C4-2B (cell line): ENCODE results near the gene ZAP70.

Experiments used
- ZFX ChIP-seq: fragments of 450-650 bp; IDR thresholded peaks from 2 replicates; pipeline ENCODE4 v1.6.1; 2017
- TF ChIP-seq, protein P1 (sequence below): fragments of 450-650 bp; conservative IDR thresholded peaks from 2 replicates; pipeline ENCODE4 v1.5.1; 2017; ENCODE audit warnings: mild to moderate bottlenecking

- TF ChIP-seq, protein P1, sequence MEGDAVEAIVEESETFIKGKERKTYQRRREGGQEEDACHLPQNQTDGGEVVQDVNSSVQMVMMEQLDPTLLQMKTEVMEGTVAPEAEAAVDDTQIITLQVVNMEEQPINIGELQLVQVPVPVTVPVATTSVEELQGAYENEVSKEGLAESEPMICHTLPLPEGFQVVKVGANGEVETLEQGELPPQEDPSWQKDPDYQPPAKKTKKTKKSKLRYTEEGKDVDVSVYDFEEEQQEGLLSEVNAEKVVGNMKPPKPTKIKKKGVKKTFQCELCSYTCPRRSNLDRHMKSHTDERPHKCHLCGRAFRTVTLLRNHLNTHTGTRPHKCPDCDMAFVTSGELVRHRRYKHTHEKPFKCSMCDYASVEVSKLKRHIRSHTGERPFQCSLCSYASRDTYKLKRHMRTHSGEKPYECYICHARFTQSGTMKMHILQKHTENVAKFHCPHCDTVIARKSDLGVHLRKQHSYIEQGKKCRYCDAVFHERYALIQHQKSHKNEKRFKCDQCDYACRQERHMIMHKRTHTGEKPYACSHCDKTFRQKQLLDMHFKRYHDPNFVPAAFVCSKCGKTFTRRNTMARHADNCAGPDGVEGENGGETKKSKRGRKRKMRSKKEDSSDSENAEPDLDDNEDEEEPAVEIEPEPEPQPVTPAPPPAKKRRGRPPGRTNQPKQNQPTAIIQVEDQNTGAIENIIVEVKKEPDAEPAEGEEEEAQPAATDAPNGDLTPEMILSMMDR, result no peak
- TF ChIP-seq ZFX, result no peak
Observed at GRCh38 chr2:97741686-97742085, 28.3 kb downstream of the ZAP70 start.
